ENCODE data around the gene FBLN1.

FBLN1 gene

GRCh38 chr22:45512363-45512762 lies 9.7 kb downstream of the FBLN1 start:
- DNase-seq (ENCODE audit: insufficient read length, low spot score) (no peak), FAIRE-seq (no peak)
- TF ChIP-seq CTCF (IDR thresholded peaks at IDR 0.05; ENCODE audit: insufficient read depth, missing control alignments) = no peak

GRCh38 chr22:45515676-45516075 lies 13.0 kb downstream of the FBLN1 start:
- DNase-seq (ENCODE audit: insufficient read length, low spot score) (no peak), FAIRE-seq (no peak)
- TF ChIP-seq CTCF (IDR thresholded peaks at IDR 0.05; ENCODE audit: insufficient read depth, missing control alignments) = no peak

- no peak for FAIRE-seq
- no peak for DNase-seq (ENCODE audit: insufficient read length, low spot score)
- no peak for TF ChIP-seq CTCF (IDR thresholded peaks at IDR 0.05; ENCODE audit: insufficient read depth, missing control alignments)
Measured at GRCh38 chr22:45516163-45516562, 13.5 kb downstream of the FBLN1 start.

GRCh38 chr22:45516923-45517675 lies 14.4 kb downstream of the FBLN1 start:
- no peak for TF ChIP-seq CTCF (IDR thresholded peaks at IDR 0.05; ENCODE audit: insufficient read depth, missing control alignments)
- no peak for FAIRE-seq
- no peak for DNase-seq (ENCODE audit: insufficient read length, low spot score)

GRCh38 chr22:45518136-45518535 lies 15.5 kb downstream of the FBLN1 start:
- DNase-seq (ENCODE audit: insufficient read length, low spot score) = no peak

GRCh38 chr22:45518580-45518991 lies 15.9 kb downstream of the FBLN1 start:
- FAIRE-seq (no peak), DNase-seq (ENCODE audit: insufficient read length, low spot score) (no peak)
- no peak for TF ChIP-seq CTCF (IDR thresholded peaks at IDR 0.05; ENCODE audit: insufficient read depth, missing control alignments)

More at GRCh38 chr22:45518136-45518535, 15.5 kb downstream of the FBLN1 start:
- TF ChIP-seq CTCF (IDR thresholded peaks at IDR 0.05; ENCODE audit: insufficient read depth, missing control alignments) = no peak
- no peak for FAIRE-seq

- DNase-seq (ENCODE audit: insufficient read length, low spot score) (no peak), FAIRE-seq (no peak)
- no peak for TF ChIP-seq CTCF (IDR thresholded peaks at IDR 0.05; ENCODE audit: insufficient read depth, missing control alignments)
Measured at GRCh38 chr22:45521178-45521577, 18.5 kb downstream of the FBLN1 start.
